H9 (cell line): Measurements from ENCODE around the gene CHCHD1. TPM values are rescaled to one million over a fixed set of nuclear protein-coding genes. Genes with fewer than 3 reads are reported as not detected.

ENCODE experiments used
- DNase-seq: peaks from one replicate; pipeline ENCODE4 v3.0.0-alpha.2; 2017
- H2AFZ ChIP-seq: one replicate; pipeline ENCODE4 v1.6.1; 2013; ENCODE audit warnings: mild to moderate bottlenecking, low read length, control low read depth, moderate library complexity
- H2AK5ac ChIP-seq: 2 replicates; pipeline ENCODE4 v1.6.1; 2013; ENCODE audit warnings: low read length, control low read depth, mixed read lengths; ENCODE audit not compliant: insufficient read length
- H2BK120ac ChIP-seq: one replicate; pipeline ENCODE4 v1.6.1; 2013; ENCODE audit warnings: low read depth, mild to moderate bottlenecking, low read length, control low read depth, inconsistent platforms; ENCODE audit not compliant: poor library complexity, severe bottlenecking
- H2BK12ac ChIP-seq: 2 replicates; pipeline ENCODE4 v1.6.1; 2013; ENCODE audit warnings: low read length, control low read depth, mixed read lengths, low read depth; ENCODE audit not compliant: insufficient read length
- H2BK15ac ChIP-seq: 2 replicates; pipeline ENCODE4 v1.6.1; 2013; ENCODE audit warnings: low read depth, low read length, control low read depth
- H2BK20ac ChIP-seq: one replicate; pipeline ENCODE4 v1.6.1; 2013; ENCODE audit warnings: low read depth, mild to moderate bottlenecking, low read length, control low read depth, inconsistent platforms; ENCODE audit not compliant: poor library complexity, severe bottlenecking
- H2BK5ac ChIP-seq: 2 replicates; pipeline ENCODE4 v1.6.1; 2013; ENCODE audit warnings: low read length, control low read depth, mixed read lengths; ENCODE audit not compliant: insufficient read length
- H3K14ac ChIP-seq: 2 replicates; pipeline ENCODE4 v1.6.1; 2013; ENCODE audit warnings: low read length, control low read depth; ENCODE audit not compliant: insufficient read depth
- H3K18ac ChIP-seq: 2 replicates; pipeline ENCODE4 v1.6.1; 2013; ENCODE audit warnings: low read depth, mild to moderate bottlenecking, mixed read lengths, low read length, control low read depth; ENCODE audit not compliant: insufficient read length
- H3K23ac ChIP-seq: 2 replicates; pipeline ENCODE4 v1.6.1; 2013; ENCODE audit warnings: low read length, control low read depth, mixed read lengths, low read depth; ENCODE audit not compliant: insufficient read length
- H3K23me2 ChIP-seq: 2 replicates; pipeline ENCODE4 v1.6.1; 2013; ENCODE audit warnings: low read depth, mild to moderate bottlenecking, mixed read lengths, low read length, control low read depth; ENCODE audit not compliant: insufficient read length, poor library complexity, severe bottlenecking
- H3K27ac ChIP-seq: 2 replicates; pipeline ENCODE4 v1.5.1; 2013; ENCODE audit warnings: low read length, control low read depth, mixed read lengths, low read depth; ENCODE audit not compliant: insufficient read length
- H3K27me3 ChIP-seq: 2 replicates; pipeline ENCODE4 v1.6.1; 2013; ENCODE audit warnings: low read length, control low read depth, inconsistent platforms; ENCODE audit not compliant: insufficient read depth
- H3K4ac ChIP-seq: 2 replicates; pipeline ENCODE4 v1.6.1; 2013; ENCODE audit warnings: low read depth, mild to moderate bottlenecking, control low read depth, inconsistent platforms, low read length, moderate library complexity
- H3K4me1 ChIP-seq: 2 replicates; pipeline ENCODE4 v1.6.1; 2013; ENCODE audit warnings: low read length, control low read depth, inconsistent platforms; ENCODE audit not compliant: insufficient read depth
- H3K4me2 ChIP-seq: 2 replicates; pipeline ENCODE4 v1.6.1; 2013; ENCODE audit warnings: low read length, control low read depth, mixed read lengths; ENCODE audit not compliant: insufficient read length, insufficient read depth
- H3K56ac ChIP-seq: 2 replicates; pipeline ENCODE4 v1.6.1; 2013; ENCODE audit warnings: low read depth, mild to moderate bottlenecking, mixed read lengths, low read length, control low read depth; ENCODE audit not compliant: insufficient read length
- H3K79me1 ChIP-seq: 2 replicates; pipeline ENCODE4 v1.6.1; 2013; ENCODE audit warnings: low read depth, mild to moderate bottlenecking, moderate library complexity, low read length, control low read depth, inconsistent platforms; ENCODE audit not compliant: insufficient read depth, poor library complexity, severe bottlenecking
- H3K79me2 ChIP-seq: 2 replicates; pipeline ENCODE4 v1.6.1; 2013; ENCODE audit warnings: low read length, control low read depth, inconsistent platforms; ENCODE audit not compliant: insufficient read depth
- H3K9ac ChIP-seq: 2 replicates; pipeline ENCODE4 v1.6.1; 2013; ENCODE audit warnings: low read length, control low read depth, mixed read lengths; ENCODE audit not compliant: insufficient read length; ENCODE audit errors: extremely low read depth
- H3K9me3 ChIP-seq: one replicate; pipeline ENCODE4 v1.6.1; 2013; ENCODE audit warnings: low read depth, low read length, inconsistent platforms; ENCODE audit not compliant: control insufficient read depth
- H3T11ph ChIP-seq: one replicate; pipeline ENCODE4 v1.6.1; 2013; ENCODE audit warnings: mild to moderate bottlenecking, low read length, control low read depth, inconsistent platforms
- H4K20me1 ChIP-seq: one replicate; pipeline ENCODE4 v1.6.1; 2013; ENCODE audit not compliant: control insufficient read depth, insufficient read length, insufficient read depth
- H4K5ac ChIP-seq: 2 replicates; pipeline ENCODE4 v1.6.1; 2013; ENCODE audit warnings: low read depth, mild to moderate bottlenecking, mixed read lengths, low read length, control low read depth; ENCODE audit not compliant: insufficient read length
- H4K8ac ChIP-seq: replicated peaks from 2 replicates; pipeline ENCODE4 v1.6.1; 2013; ENCODE audit warnings: low read length, control low read depth, mixed read lengths, low read depth; ENCODE audit not compliant: insufficient read length
- H4K91ac ChIP-seq: 2 replicates; pipeline ENCODE4 v1.6.1; 2013; ENCODE audit warnings: low read depth, mild to moderate bottlenecking, moderate library complexity, mixed read lengths, low read length, control low read depth; ENCODE audit not compliant: insufficient read length
- H3K27ac Mint-ChIP-seq, 3 experiments: 2 replicates in 2 of 3; 3 replicates in 1 of 3; pipeline ENCODE4 v1.8.0; 2020 to 2021; ENCODE audit warnings: mixed read lengths in 3 of 3, mild to moderate bottlenecking in 1 of 3, moderate library complexity in 1 of 3
- H3K27me3 Mint-ChIP-seq: 2 replicates; pipeline ENCODE4 v1.8.0; 2021; ENCODE audit warnings: low read depth, mild to moderate bottlenecking, moderate library complexity, mixed read lengths
- H3K36me3 Mint-ChIP-seq, 3 experiments: 2 replicates in 2 of 3; 3 replicates in 1 of 3; pipeline ENCODE4 v1.8.0; 2020 to 2021; ENCODE audit warnings: low read depth in 3 of 3, mixed read lengths in 3 of 3; ENCODE audit not compliant: insufficient read depth in 1 of 3
- H3K4me1 Mint-ChIP-seq, 2 experiments: 2 replicates each; pipeline ENCODE4 v1.8.0; 2020; ENCODE audit warnings: mixed read lengths in 2 of 2
- H3K4me3 Mint-ChIP-seq, 2 experiments: 2 replicates in 1 of 2; 3 replicates in 1 of 2; pipeline ENCODE4 v1.8.0; 2020 to 2021; ENCODE audit warnings: mild to moderate bottlenecking in 2 of 2, mixed read lengths in 2 of 2, moderate library complexity in 1 of 2
- H3K9me3 Mint-ChIP-seq, 2 experiments: 2 replicates in 1 of 2; 3 replicates in 1 of 2; pipeline ENCODE4 v1.8.0; 2020; ENCODE audit warnings: mild to moderate bottlenecking in 2 of 2, mixed read lengths in 2 of 2, moderate library complexity in 1 of 2
- CTCF ChIP-seq: fragments of 200-600 bp; sonication (generic); conservative IDR thresholded peaks from 3 replicates; pipeline ENCODE4 v1.8.0; 2021; ENCODE audit warnings: antibody characterized with exemption, mild to moderate bottlenecking
- WGBS: extraction: QIAGEN DNeasy Blood & Tissue Kit; methylation state at CpG from one replicate; pipeline ENCODE4 v1.1.7; 2013; ENCODE audit warnings: missing lambda C conversion rate, low lambda C conversion rate, mixed read lengths; ENCODE audit not compliant: insufficient read length; ENCODE audit errors: extremely low coverage; 5-methylcytosine and 5-hydroxymethylcytosine counted together
- total RNA-seq: library from RNA; stranded (reverse); gene quantifications from 2 replicates; pipeline ENCODE4 v1.2.1, GENCODE V29; 2021

The CHCHD1 gene
- total RNA-seq, 1 experiment from 2014 or later = 45.9 TPM

GRCh38 chr10:73768881-73769280, 13.0 kb upstream of the CHCHD1 start:
- H3K27ac ChIP-seq = no peak overlapping the region
- H3K23me2 ChIP-seq = peaks cover 3% of the 10 kb centered on the region
- no peak overlapping the region for H2AFZ ChIP-seq
- no peak overlapping the region for H4K5ac ChIP-seq
- no peaks in the 10 kb centered on the region for H3K9me3 Mint-ChIP-seq
- DNase-seq = peak; percentile 55
- no peaks in the 10 kb centered on the region for H4K20me1 ChIP-seq
- H3K23ac ChIP-seq = no peak overlapping the region
- peaks cover 28 to 76% (median 58%) of the 10 kb centered on the region in 3 experiments for H3K36me3 Mint-ChIP-seq
- H2AK5ac ChIP-seq = no peak overlapping the region
- no peak overlapping the region for H3K56ac ChIP-seq
- H3K79me1 ChIP-seq = no peaks in the 10 kb centered on the region
- H3K4me1 Mint-ChIP-seq = peaks cover 16 to 21% of the 10 kb centered on the region in 2 experiments
- no peaks in the 10 kb centered on the region for H3K9me3 ChIP-seq
- H3K27me3 Mint-ChIP-seq = no peaks in the 10 kb centered on the region
- H3T11ph ChIP-seq = no peak overlapping the region
- no peak overlapping the region for H4K91ac ChIP-seq
- peak overlapping the region in 1 of 2 experiments; percentile 35; a peak in 1 of 5 replicates for H3K4me3 Mint-ChIP-seq
- no peak overlapping the region for H3K14ac ChIP-seq
- H2BK12ac ChIP-seq = no peak overlapping the region
- no peak overlapping the region for H3K4me2 ChIP-seq
- no peak overlapping the region for H3K18ac ChIP-seq
- H3K4me1 ChIP-seq = peaks cover 3% of the 10 kb centered on the region; the same call in 1 of the 2 replicates
- no peaks in the 10 kb centered on the region for H3K79me2 ChIP-seq
- H3K27me3 ChIP-seq = no peaks in the 10 kb centered on the region
- TF ChIP-seq CTCF = peak; percentile 31; the same call in 1 of the 3 replicates
- H3K27ac Mint-ChIP-seq = peak overlapping the region in 1 of 3 experiments; percentile 20; a peak in 2 of 7 replicates
- WGBS = no CpG with 5 or more reads among the region's 11 CpGs
- no peak overlapping the region for H2BK120ac ChIP-seq
- no peak overlapping the region for H2BK15ac ChIP-seq
- no peak overlapping the region for H3K4ac ChIP-seq
- H2BK5ac ChIP-seq = no peak overlapping the region
- H3K9ac ChIP-seq = no peak overlapping the region
- H2BK20ac ChIP-seq = no peak overlapping the region
- no peak overlapping the region for H4K8ac ChIP-seq
